HepG2 (cell line): ENCODE data around the gene TMEM95. TPM values are rescaled to one million over a fixed set of nuclear protein-coding genes. Genes with fewer than 3 reads are reported as not detected.

Experiments
- ATAC-seq: fragments of 200-7000 bp; cut with Tn5 transposase; 3 replicates; pipeline ENCODE4 v1.9.1; 2020; ENCODE audit warnings: mild to moderate bottlenecking, moderate library complexity
- BruUV-seq: library from RNA; stranded (reverse); fragments of 400-500 nt; replicated peaks from 2 replicates; lab custom pipeline; 2021; lab: Mats Ljungman, UMichigan
- CTCF ChIA-PET: fragments of 300-600 bp; formaldehyde crosslinking; extraction: SDS; loops from one replicate; lab custom pipeline; 2021; ENCODE audit warnings: low total read pairs, inconsistent platforms, low intra/inter-chr PET ratio; lab: Yijun Ruan, JAX
- POLR2A ChIA-PET: fragments of 350-600 bp; sonication (Branson Sonifier 250); formaldehyde crosslinking; loops from one replicate; lab custom pipeline; 2020; ENCODE audit warnings: antibody characterized with exemption, inconsistent platforms; lab: Yijun Ruan, JAX
- DNase-seq: peaks from one replicate; pipeline ENCODE4 v3.0.0-alpha.2; 2015; ENCODE audit warnings: low spot score
- FAIRE-seq: peaks from 3 replicates; lab custom pipeline; 2011; peaks lifted over from hg19 to GRCh38; lab: Jason Lieb, UNC
- H2AFZ ChIP-seq: one replicate; pipeline ENCODE4 v1.6.1; 2011; ENCODE audit warnings: low read length, inconsistent platforms
- H3K27ac ChIP-seq: fragments of 300-600 bp; 3 replicates; pipeline ENCODE4 v1.8.0; 2011; ENCODE audit warnings: mixed run types, mild to moderate bottlenecking, mixed read lengths, low read length, inconsistent platforms; ENCODE audit not compliant: insufficient read depth; ENCODE audit errors: extremely low read length
- H3K27me3 ChIP-seq, 2 experiments: fragments of 200-600 bp in 1 of 2; 2 replicates in 1 of 2; 3 replicates in 1 of 2; pipeline versions ENCODE4 v1.6.0 to v1.8.0; 2011; ENCODE audit warnings: low read length in 2 of 2, mild to moderate bottlenecking in 2 of 2, moderate library complexity in 2 of 2, inconsistent platforms in 1 of 2; ENCODE audit not compliant: insufficient read depth in 2 of 2, control insufficient read depth in 1 of 2
- H3K36me3 ChIP-seq, 2 experiments: fragments of 200-600 bp in 1 of 2; replicated peaks in 1 of 2; 2 replicates in 1 of 2; 3 replicates in 1 of 2; pipeline versions ENCODE4 v1.5.1 to v1.8.0; 2011; ENCODE audit warnings: low read length in 2 of 2, inconsistent platforms in 1 of 2; ENCODE audit not compliant: insufficient read depth in 2 of 2, control insufficient read depth in 1 of 2
- H3K4me1 ChIP-seq: 2 replicates; pipeline ENCODE4 v1.5.1; 2012; ENCODE audit warnings: low read length, inconsistent platforms; ENCODE audit not compliant: insufficient read depth
- H3K4me2 ChIP-seq: 2 replicates; pipeline ENCODE4 v1.6.0; 2011; ENCODE audit warnings: low read depth, low read length, inconsistent platforms
- H3K4me3 ChIP-seq, 3 experiments: fragments of 200-600 bp in 1 of 3; sonication (generic), shearing (Covaris generic) in 1 of 3; replicated peaks in 1 of 3; 2 replicates each; pipeline ENCODE4 v1.5.1; 2011 to 2016; ENCODE audit warnings: low read length in 3 of 3, inconsistent platforms in 2 of 3, low read depth in 2 of 3, mild to moderate bottlenecking in 2 of 3, control low read depth in 1 of 3, mixed read lengths in 1 of 3; ENCODE audit not compliant: insufficient read depth in 1 of 3
- H3K79me2 ChIP-seq: one replicate; pipeline ENCODE4 v1.6.1; 2011; ENCODE audit warnings: low read length, inconsistent platforms; ENCODE audit not compliant: insufficient read depth
- H3K9ac ChIP-seq: 2 replicates; pipeline ENCODE4 v1.6.0; 2011; ENCODE audit warnings: mild to moderate bottlenecking, low read depth, low read length, inconsistent platforms; ENCODE audit not compliant: insufficient read depth
- H3K9me3 ChIP-seq: 2 replicates; pipeline ENCODE4 v1.5.1; 2012; ENCODE audit warnings: mild to moderate bottlenecking, low read length
- H4K20me1 ChIP-seq: 2 replicates; pipeline ENCODE4 v1.6.0; 2011; ENCODE audit warnings: inconsistent platforms, mild to moderate bottlenecking, low read length, moderate library complexity; ENCODE audit not compliant: insufficient read depth
- MATR3 ChIP-seq: sonication (generic); formaldehyde crosslinking; IDR thresholded peaks from 2 replicates; pipeline ENCODE4 v1.4.0; 2020; ENCODE audit warnings: missing genetic modification reagents
- SRF ChIP-seq: IDR thresholded peaks from 2 replicates; pipeline ENCODE4 v1.6.1; 2011; ENCODE audit warnings: mild to moderate bottlenecking, low read depth, low read length, moderate library complexity
- ZFX ChIP-seq: sonication (generic); formaldehyde crosslinking; IDR thresholded peaks from 2 replicates; pipeline ENCODE4 v1.4.0; 2020; ENCODE audit warnings: mild to moderate bottlenecking, low read depth, missing genetic modification reagents, moderate library complexity
- ZNF24 ChIP-seq: fragments of 450-650 bp; IDR thresholded peaks from 2 replicates; pipeline ENCODE4 v1.6.1; 2017; ENCODE audit warnings: antibody characterized with exemption, mild to moderate bottlenecking
- ZNF556 ChIP-seq: sonication (generic); formaldehyde crosslinking; IDR thresholded peaks from 2 replicates; pipeline ENCODE4 v1.4.0; 2020; ENCODE audit warnings: mild to moderate bottlenecking, missing genetic modification reagents, borderline replicate concordance
- WGBS: methylation state at CpG from one replicate; pipeline ENCODE4 v1.1.6; 2017; ENCODE audit warnings: low lambda C conversion rate; 5-methylcytosine and 5-hydroxymethylcytosine counted together
- in situ Hi-C: cut with HindIII; loops from 2 replicates; pipeline ENCODE4 v1.10.0; 2017; ENCODE audit warnings: low pct_unique_long_range_greater_than_20kb; ENCODE audit not compliant: extremely low pct_ligation_motif_present
- intact Hi-C: fragments of 100-400 bp; cut with micrococcal nuclease; formaldehyde crosslinking; loops from one replicate; pipeline ENCODE4 v1.10.0; 2022; ENCODE audit not compliant: unreplicated experiment
- polyA plus RNA-seq, 8 experiments: library from polyadenylated mRNA; depleted of rRNA in 3 of 8; stranded (reverse) in 7 of 8; unstranded in 1 of 8; fragments of >200 nt; fragmentation: Illumina TruSeq in 4 of 8; extraction: Trizol in 4 of 8; gene quantifications; 2 replicates each; pipeline versions ENCODE4 v1.2.1 to v1.2.3, GENCODE V29; 2011 to 2016; ENCODE audit warnings: low read depth in 4 of 8, missing spikeins in 1 of 8, mixed read lengths in 1 of 8; ENCODE audit not compliant: insufficient read depth in 1 of 8
- total RNA-seq, 5 experiments: library from RNA; depleted of rRNA; stranded (reverse); fragments of >200 nt; fragmentation: Illumina TruSeq; extraction: Trizol; gene quantifications; 2 replicates each; pipeline ENCODE4 v1.2.3, GENCODE V29; 2016; ENCODE audit warnings: low read depth in 1 of 5
- TF ChIP-seq, protein P1 (sequence below): sonication (generic); formaldehyde crosslinking; IDR thresholded peaks from 2 replicates; pipeline ENCODE4 v1.4.0; 2020; ENCODE audit warnings: missing genetic modification reagents
- TF ChIP-seq, protein P2 (sequence below): sonication (generic); formaldehyde crosslinking; IDR thresholded peaks from 2 replicates; pipeline ENCODE4 v1.8.1; 2023; ENCODE audit warnings: missing genetic modification reagents, inconsistent platforms, borderline replicate concordance
- TF ChIP-seq, protein P3 (sequence below): sonication (generic); formaldehyde crosslinking; IDR thresholded peaks from 2 replicates; pipeline ENCODE4 v1.4.0; 2020; ENCODE audit warnings: missing genetic modification reagents, mild to moderate bottlenecking, borderline replicate concordance
- TF ChIP-seq, protein P4 (sequence below): sonication (generic); formaldehyde crosslinking; IDR thresholded peaks from 2 replicates; pipeline ENCODE4 v1.8.1; 2022; ENCODE audit warnings: low read depth, mild to moderate bottlenecking, missing genetic modification reagents
- TF ChIP-seq, protein P5 (sequence below): sonication (generic); formaldehyde crosslinking; IDR thresholded peaks from 2 replicates; pipeline ENCODE4 v1.4.0; 2020; ENCODE audit warnings: mild to moderate bottlenecking, low read depth, missing genetic modification reagents

Gene TMEM95
- total and polyA plus RNA-seq, 2 of the 13 experiments (the other 11 are each of a cell fraction or from before 2014, with no cell fraction given), result not detected

DNA sequence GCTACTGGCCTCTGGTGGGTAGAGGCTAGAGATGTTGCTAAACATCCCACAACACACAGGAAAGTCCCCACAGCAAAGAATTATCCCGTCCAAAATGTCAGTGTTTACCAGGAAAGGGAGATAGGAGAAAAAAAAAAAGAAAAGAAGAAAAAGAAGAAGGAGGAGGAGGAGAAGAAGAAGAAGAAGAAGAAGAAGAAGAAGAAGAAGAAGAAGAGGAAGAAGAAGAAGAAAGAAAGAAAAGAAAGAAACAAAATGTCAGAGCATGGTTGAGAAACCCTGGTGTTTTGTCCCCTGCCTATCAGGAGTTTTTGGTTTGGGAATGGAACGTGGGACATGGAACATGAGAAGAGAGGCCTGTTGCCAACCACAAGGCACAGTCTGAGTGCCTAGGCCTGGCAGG is 2.4 kb downstream of the TMEM95 start (continued):
- TF ChIP-seq, protein P1, sequence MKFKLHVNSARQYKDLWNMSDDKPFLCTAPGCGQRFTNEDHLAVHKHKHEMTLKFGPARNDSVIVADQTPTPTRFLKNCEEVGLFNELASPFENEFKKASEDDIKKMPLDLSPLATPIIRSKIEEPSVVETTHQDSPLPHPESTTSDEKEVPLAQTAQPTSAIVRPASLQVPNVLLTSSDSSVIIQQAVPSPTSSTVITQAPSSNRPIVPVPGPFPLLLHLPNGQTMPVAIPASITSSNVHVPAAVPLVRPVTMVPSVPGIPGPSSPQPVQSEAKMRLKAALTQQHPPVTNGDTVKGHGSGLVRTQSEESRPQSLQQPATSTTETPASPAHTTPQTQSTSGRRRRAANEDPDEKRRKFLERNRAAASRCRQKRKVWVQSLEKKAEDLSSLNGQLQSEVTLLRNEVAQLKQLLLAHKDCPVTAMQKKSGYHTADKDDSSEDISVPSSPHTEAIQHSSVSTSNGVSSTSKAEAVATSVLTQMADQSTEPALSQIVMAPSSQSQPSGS (CRISPR knock-in tag), result no peak
- TF ChIP-seq, protein P2, sequence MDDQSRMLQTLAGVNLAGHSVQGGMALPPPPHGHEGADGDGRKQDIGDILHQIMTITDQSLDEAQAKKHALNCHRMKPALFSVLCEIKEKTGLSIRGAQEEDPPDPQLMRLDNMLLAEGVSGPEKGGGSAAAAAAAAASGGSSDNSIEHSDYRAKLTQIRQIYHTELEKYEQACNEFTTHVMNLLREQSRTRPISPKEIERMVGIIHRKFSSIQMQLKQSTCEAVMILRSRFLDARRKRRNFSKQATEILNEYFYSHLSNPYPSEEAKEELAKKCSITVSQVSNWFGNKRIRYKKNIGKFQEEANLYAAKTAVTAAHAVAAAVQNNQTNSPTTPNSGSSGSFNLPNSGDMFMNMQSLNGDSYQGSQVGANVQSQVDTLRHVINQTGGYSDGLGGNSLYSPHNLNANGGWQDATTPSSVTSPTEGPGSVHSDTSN (CRISPR knock-in tag), result no peak
- TF ChIP-seq ZNF556 (CRISPR knock-in tag), result no peak
- TF ChIP-seq, protein P3, sequence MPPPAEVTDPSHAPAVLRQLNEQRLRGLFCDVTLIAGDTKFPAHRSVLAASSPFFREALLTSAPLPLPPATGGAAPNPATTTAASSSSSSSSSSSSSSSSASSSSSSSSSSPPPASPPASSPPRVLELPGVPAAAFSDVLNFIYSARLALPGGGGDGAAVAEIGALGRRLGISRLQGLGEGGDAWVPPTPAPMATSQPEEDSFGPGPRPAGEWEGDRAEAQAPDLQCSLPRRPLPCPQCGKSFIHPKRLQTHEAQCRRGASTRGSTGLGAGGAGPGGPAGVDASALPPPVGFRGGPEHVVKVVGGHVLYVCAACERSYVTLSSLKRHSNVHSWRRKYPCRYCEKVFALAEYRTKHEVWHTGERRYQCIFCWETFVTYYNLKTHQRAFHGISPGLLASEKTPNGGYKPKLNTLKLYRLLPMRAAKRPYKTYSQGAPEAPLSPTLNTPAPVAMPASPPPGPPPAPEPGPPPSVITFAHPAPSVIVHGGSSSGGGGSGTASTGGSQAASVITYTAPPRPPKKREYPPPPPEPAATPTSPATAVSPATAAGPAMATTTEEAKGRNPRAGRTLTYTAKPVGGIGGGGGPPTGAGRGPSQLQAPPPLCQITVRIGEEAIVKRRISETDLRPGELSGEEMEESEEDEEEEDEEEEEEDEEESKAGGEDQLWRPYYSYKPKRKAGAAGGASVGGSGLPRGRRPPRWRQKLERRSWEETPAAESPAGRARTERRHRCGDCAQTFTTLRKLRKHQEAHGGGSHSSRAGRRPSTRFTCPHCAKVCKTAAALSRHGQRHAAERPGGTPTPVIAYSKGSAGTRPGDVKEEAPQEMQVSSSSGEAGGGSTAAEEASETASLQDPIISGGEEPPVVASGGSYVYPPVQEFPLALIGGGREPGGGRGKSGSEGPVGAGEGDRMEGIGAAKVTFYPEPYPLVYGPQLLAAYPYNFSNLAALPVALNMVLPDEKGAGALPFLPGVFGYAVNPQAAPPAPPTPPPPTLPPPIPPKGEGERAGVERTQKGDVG (CRISPR knock-in tag), result no peak

DNA sequence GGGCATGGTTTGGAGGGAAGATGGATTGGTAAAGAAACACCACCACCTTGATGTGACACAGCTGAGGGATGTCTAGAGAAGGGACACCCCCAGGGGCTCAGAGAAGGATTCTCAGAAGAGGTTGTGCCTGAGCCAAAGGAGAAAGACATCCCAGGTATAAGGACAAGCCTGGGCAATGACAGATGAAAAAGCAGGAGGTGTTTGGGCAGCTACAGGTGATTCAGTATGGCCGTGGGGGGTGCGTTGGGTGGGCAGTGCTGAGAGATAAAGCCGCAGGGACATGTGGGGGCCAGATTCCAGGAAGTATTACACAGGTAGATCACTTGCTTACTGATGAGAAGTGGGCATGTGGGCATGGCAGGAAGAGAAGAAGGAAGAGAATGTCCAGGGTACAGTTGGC is 7.0 kb downstream of the TMEM95 start:
- H3K4me3 ChIP-seq, result no peak overlapping the region
- ChIA-PET CTCF (no interaction called here), POLR2A (no interaction called here)
- no peak overlapping the region for H3K4me2 ChIP-seq
- no peak for DNase-seq
- no peaks in the 10 kb centered on the region for H4K20me1 ChIP-seq
- peaks cover 0 to 6% of the 10 kb centered on the region in 2 experiments; a peak in 1 of 5 replicates for H3K27me3 ChIP-seq
- in situ Hi-C loops, result no loop called here
- BruUV-seq, result no TSS peak
- H3K9me3 ChIP-seq, result no peaks in the 10 kb centered on the region
- intact Hi-C loops, result loop anchor here (2.0 kb wide), 1 partner anchor 75 kb away; no protein-coding TSS in a partner anchor
- FAIRE-seq, result no peak
- no peaks in the 10 kb centered on the region for H3K79me2 ChIP-seq
- 0% methylated on average over 3 of the region's 3 CpGs for WGBS
- no peak overlapping the region for H2AFZ ChIP-seq
- H3K9ac ChIP-seq, result no peak overlapping the region
- H3K36me3 ChIP-seq, result no peaks in the 10 kb centered on the region
- no peak for ATAC-seq
- H3K27ac ChIP-seq, result no peak overlapping the region
- H3K4me1 ChIP-seq, result peaks cover 14% of the 10 kb centered on the region
- TF ChIP-seq MATR3 (CRISPR knock-in tag), result no peak
- TF ChIP-seq, protein P4, sequence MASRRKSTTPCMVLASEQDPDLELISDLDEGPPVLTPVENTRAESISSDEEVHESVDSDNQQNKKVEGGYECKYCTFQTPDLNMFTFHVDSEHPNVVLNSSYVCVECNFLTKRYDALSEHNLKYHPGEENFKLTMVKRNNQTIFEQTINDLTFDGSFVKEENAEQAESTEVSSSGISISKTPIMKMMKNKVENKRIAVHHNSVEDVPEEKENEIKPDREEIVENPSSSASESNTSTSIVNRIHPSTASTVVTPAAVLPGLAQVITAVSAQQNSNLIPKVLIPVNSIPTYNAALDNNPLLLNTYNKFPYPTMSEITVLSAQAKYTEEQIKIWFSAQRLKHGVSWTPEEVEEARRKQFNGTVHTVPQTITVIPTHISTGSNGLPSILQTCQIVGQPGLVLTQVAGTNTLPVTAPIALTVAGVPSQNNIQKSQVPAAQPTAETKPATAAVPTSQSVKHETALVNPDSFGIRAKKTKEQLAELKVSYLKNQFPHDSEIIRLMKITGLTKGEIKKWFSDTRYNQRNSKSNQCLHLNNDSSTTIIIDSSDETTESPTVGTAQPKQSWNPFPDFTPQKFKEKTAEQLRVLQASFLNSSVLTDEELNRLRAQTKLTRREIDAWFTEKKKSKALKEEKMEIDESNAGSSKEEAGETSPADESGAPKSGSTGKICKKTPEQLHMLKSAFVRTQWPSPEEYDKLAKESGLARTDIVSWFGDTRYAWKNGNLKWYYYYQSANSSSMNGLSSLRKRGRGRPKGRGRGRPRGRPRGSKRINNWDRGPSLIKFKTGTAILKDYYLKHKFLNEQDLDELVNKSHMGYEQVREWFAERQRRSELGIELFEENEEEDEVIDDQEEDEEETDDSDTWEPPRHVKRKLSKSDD (CRISPR knock-in tag), result no peak
- no peak for TF ChIP-seq ZNF24
- TF ChIP-seq ZFX, result no peak
- TF ChIP-seq, protein P5, sequence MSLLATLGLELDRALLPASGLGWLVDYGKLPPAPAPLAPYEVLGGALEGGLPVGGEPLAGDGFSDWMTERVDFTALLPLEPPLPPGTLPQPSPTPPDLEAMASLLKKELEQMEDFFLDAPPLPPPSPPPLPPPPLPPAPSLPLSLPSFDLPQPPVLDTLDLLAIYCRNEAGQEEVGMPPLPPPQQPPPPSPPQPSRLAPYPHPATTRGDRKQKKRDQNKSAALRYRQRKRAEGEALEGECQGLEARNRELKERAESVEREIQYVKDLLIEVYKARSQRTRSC (CRISPR knock-in tag), result no peak
- no peak for TF ChIP-seq SRF
